GM19324 (cell line): ENCODE measurements around the gene AP1M1.

Source experiments
- ATAC-seq: cut with Tn5 transposase; IDR thresholded peaks from one replicate; pipeline ENCODE4 v1.9.1; 2021; ENCODE audit warnings: mild to moderate bottlenecking, moderate library complexity; ENCODE audit not compliant: unreplicated experiment, low FRiP score

AP1M1 gene

DNA sequence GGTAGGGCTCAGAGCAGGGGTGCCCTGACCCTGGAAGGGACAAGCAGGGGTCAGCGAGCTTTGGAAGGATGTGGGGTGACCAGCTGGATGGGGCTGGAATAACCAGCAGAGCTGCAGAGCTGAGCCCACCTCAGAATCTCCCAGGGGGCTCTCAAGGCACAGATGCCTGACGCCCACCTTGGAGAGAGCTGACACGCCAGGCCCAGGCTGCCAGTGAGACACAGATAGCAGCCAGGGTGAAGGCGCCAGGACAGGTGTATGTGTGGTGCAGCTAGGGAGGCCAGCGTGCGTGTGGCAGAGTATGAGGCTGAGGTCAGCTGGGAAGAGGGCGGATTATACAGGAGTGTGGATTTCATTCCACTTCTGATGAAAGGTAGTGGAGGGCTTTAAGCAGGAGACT lies 8.9 kb downstream of the AP1M1 start:
- ATAC-seq, result no peak

- ATAC-seq, result no peak
Observed at GRCh38 chr19:16207063-16207462, 9.4 kb downstream of the AP1M1 start.

DNA sequence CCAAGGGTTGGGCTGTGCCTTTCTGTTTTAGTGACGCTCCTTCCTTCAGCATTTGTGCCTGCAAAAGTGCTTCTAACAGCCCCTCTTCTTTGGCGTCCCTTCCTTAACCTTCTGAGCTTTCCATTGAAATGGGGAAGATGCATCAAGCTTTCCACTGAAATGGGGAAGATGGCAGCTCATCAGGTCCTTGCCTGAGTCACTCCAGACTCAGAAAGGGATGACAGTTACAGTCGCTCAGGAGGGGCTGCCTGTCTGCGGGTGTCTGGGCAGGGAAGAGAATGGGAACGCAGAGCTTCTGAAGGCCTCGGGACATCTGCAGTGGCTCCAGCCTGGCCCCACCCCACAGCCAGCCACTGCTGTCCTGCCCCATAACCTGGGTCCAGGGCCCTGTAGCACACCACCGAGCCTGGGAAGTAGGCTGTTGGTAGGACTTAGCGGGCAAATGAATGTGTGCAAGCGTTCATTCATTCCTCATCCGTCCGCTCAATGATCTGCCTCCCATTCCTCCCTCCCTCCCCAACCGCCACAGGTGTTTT lies 9.8 kb downstream of the AP1M1 start:
- no peak for ATAC-seq

DNA sequence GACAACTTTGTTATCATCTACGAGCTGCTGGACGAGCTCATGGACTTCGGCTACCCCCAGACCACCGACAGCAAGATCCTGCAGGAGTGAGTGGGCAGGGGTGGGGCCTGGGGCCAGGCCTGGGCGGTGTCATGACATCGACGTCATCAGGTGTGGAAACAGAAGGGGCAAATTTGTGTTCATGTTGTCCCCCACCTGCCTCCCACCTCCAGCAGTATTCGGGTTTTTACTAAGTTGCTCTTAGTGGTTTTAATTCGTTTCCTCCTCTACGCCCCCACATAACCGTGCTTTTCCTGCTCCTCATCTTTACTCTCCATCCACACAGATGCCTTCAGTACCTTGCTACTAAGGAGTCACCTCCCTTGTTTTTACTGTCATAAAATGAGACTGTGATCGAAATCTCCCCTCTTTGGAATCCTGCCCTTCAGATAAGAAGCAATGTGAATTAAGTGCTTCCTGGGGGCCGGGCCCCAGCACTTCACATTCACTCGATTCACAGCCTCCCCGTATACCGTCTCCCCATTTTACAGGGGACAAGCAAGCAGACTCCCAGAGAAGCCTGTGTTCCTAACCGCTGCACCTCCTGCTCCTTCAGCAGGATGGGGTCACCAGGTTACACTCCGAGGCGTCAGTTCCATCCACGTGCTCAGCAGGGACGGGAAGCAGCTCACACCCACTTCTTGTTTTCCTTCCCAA lies 10.5 kb downstream of the AP1M1 start:
- no peak for ATAC-seq

GRCh38 chr19:16208847-16209665 lies 11.3 kb downstream of the AP1M1 start:
- no peak for ATAC-seq

DNA sequence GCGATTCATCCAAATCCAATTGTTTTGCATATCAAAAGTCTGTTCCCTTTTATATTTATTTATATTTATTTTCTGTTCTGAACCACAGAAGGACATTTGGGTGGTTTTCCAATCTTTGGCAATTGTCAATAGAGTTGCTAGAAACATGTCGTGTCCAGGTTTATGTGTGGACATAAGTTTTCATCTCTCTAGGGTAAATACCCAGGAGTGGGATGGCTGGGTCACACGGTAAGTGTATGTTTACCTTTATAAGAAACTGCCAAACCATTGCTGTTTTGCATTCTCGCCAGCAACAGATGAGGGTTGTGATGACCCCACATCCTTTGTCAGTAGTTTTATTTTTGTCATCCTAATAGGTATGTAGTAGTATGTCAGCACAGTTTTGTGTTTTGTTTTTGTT lies 12.5 kb downstream of the AP1M1 start:
- ATAC-seq, result no peak

DNA sequence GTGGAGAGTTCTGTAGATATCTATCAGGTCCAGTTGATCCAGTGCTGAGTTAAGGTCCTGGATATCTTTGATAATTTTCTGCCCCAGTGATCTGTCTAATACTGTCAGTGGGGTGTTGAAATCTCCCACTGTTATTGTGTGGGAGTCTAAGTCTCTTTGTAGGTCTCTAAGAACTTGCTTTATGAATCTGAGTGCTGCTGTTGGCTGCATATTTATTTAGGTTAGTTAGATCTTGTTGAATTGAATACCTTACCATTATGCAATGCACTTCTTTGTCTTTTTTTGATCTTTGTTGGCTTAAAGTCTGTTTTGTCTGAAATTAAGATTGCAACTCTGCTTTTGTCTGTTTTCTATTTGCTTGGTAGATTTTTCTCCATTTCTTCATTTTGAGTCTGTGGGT lies 15.4 kb downstream of the AP1M1 start:
- ATAC-seq, result no peak

GRCh38 chr19:16216744-16217670 lies 19.3 kb downstream of the AP1M1 start:
- ATAC-seq, result no peak

- ATAC-seq, result no peak
Observed at GRCh38 chr19:16217716-16218451, 20.2 kb downstream of the AP1M1 start.

DNA sequence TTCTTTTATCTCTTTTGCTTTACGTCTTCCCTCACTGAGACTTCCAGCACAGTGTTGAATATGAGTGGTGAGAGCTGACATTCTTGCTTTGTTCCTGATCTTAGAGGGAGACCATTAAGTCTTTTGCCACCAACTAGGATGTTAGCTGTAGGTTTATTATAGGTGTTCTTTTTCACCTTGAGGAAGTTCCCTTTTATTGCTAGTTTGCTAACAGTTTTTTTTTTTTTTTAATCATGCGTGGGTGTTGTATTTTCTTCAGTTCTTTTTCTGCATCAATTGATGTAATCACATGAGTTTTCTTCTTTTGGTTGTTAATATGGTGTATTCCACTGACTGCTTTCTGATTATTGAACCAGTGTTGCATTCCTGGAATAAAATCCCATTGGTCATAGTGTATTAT lies 21.1 kb downstream of the AP1M1 start:
- no peak for ATAC-seq

- ATAC-seq, result no peak
Observed at GRCh38 chr19:16222806-16223205, 25.1 kb downstream of the AP1M1 start.

DNA sequence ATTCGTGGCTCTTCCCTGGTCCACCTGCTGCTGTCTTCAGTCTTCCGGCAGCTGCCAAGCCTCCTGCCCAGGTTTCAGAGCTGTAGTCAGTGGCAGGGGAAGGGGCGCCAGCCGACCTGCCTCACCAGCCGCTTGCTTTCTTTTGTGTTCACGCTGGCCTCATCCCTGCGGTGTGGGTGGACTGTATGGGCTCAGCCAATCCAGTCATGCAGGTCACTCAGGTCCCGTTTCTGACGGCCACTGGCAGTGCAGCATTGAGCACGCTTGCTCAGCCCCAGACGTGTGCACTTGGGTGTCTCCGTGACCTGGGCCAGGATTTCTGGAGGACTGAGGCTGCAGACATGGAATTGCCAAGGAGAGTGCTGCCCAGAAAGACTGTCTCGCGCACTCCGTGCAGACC lies 26.0 kb downstream of the AP1M1 start:
- ATAC-seq, result no peak

- ATAC-seq, result no peak
Observed at GRCh38 chr19:16224293-16225045, 26.8 kb downstream of the AP1M1 start.

- ATAC-seq, result no peak
Observed at GRCh38 chr19:16225279-16226183, 27.8 kb downstream of the AP1M1 start.

- ATAC-seq, result no peak
Observed at GRCh38 chr19:16226184-16226591, 28.5 kb downstream of the AP1M1 start.

DNA sequence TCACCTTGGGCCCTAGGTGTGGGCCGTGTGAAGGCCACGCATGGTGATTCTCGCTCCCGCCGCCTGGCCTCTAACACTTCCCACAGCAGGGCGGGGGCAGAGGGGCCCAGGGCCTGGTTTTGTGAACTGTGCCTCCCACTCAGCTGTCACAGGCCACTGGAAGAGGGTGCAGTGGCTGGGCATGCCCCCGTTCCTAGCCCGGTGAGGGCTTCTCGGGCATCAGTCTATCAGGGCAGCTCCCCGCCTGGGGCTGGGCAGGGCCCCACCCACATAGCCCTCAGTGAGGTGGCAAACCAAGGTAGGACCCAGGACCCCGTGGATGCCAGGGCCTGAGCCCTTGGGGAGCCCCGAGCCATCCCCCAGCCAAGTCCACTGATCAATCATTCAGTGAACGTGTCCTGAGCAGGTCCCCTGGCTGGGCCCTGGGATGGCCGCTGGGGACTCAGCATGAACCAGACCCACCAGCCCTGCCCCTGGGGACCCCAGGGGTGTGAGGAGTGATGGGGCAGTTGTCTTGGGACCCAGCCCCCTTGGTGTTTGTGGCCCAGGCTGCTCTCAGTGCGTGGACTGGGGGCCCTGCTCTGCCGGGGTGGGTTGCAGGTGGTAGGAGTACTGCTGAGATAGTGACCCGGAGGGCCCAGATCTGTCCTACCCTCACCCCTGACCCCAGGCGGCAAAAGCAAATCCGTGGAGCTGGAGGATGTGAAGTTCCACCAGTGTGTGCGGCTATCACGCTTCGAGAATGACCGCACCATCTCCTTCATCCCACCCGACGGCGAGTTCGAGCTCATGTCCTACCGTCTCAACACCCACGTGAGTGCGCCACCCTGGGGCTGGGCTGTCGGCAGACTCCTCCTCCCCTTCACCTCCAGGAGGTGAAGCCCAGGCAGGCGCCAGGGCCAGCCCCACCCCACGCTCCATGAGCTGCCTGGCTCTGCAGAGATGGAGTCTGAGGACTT lies 29.4 kb downstream of the AP1M1 start:
- ATAC-seq, result no peak
